Ramos (cell line): ENCODE results near the gene LRBA.
"Not testable (repeated sequence)": the region's sequence is repeated elsewhere in the genome, so short reads cannot be mapped to it uniquely, and the experiment has no call there.

ENCODE experiments used
- in situ Hi-C: fragments of 300-500 bp; cut with MboI; formaldehyde crosslinking; loops from one replicate; pipeline ENCODE4 v1.14.3; 2022; ENCODE audit warnings: low sequenced_read_pairs; ENCODE audit not compliant: unreplicated experiment

Gene LRBA

DNA sequence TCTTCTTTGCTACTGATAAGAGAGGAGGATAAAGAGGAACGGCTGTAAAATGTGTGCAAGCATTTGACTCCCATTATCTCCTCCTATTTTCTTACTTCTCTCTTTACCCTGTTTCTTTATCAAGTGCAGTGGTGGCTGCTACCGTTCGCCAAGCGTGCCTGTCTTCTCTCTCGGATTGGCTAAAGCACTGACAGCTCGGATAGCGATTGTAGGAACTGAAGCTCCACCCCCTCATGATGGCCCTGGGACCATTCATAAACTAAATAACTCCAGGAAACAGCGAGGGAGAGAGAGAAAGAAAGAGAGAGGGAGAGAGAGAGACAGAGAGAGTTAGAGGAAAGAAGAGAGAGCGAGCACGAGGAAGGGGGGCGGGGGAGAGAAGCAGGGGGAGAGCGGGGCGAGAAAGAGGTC is 433.4 kb downstream of the LRBA start:
- in situ Hi-C loops: no loop called here

DNA sequence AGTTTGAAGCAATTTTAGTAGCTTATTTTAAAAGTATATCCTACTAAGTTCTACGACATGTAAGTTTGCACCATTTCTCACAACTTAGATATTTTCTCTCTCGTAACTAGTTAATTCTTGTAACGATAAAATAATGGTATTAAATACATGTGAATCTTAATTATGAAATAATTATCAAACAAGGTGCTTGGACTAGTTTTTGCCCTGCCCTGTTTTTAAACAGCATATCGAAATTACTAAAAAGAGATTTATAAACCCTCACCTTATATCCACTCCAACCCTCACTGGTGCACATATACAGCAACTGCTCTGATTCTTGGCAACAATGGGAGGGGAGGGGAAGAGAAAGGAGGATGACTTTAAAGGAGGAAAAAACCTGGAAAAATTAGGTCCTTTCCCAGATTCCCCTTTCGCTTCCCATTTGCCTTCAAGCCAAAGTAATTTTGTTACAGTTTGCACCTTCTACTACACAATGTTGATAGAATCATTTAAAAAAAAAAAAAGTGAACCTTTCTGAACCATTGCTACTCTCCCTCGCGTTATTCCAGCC is 434.0 kb downstream of the LRBA start:
- in situ Hi-C loops: no loop called here

DNA sequence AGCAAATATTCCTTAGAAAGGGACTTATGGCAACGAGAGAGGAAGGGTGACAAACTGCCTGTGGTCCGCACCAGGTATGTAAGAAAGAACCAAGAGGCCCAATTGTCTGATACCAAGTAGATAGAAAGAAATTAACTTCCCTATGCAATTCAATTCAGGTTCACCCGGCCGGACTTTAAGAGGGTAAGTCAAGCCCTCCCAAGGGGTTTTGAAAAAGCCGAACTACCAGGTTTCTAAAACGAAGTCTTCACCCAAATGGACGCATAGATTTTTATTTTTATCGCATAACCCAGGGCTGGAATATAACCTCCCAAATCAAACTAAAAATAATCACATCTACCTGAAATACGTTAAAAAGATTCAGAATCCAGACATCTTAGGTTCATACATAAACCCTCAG is 434.8 kb downstream of the LRBA start:
- in situ Hi-C loops: no loop called here

DNA sequence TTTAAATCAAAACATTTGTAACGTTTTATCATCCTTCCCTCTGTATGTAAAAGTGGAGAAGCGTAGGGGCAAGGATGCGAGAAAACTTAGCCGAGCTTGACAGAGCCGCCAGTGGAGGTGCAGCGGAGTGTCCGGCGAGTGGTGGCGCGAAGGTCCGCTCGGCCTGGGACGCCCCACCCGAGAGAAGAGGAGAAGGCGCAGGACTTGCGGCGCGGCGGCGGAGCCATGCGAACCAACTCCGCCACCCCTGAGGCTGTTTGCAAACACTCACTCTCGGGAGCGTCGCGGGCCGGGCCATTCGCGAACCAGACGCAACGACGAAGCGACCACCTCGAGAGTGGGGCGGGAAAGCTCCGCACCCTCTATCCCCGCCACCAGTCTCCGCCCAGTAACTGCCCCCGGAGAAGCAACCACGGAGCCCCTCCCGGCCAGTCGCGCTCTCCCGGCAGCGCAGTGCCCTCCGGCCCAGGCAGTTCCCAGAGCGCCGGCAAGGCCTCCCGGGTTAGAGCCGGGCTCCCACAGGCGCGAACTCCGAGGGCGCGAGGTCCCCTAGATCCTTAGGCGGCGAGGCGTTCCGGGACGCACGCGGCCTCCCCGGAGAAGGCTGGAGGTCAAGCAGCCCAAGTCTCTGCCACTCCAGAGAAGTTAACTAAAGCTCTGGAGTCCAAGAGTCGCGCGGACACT is 435.4 kb downstream of the LRBA start:
- in situ Hi-C loops: no loop called here

DNA sequence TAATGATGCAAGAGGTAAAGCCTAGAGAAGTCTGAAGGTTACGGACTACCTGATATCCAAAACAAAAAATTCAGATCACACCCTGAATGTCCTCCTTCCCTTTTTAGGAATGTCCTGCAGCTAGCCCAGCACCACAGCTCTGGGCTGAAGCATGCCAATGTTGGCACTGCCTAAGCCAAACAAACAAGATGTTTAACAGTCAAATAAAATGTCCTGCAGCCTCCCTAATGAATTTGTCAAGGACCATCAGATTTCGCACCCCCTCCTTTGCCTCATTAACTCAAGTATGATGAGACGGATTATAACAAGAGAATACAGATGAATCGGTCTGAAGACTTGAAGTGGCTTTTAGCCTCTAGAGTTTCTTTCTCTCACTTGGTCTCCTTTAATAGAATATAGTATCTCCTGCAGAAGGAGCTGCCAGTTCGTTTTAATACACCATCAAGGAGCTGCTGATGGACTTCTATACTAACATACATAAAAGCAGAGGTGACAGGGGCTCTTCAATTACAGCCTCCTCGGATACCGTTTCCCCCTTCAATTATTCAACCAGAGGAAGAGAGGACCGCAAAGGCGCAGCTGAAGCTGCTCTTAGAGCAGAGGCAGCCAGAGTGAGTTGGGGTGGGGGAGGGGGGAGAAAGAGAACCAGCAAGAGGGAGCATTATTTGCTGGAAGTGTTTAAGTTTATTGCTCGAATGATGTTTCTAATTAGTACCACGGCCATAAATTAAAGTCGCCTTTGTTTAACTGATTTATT is 436.2 kb downstream of the LRBA start:
- in situ Hi-C loops: no loop called here

DNA sequence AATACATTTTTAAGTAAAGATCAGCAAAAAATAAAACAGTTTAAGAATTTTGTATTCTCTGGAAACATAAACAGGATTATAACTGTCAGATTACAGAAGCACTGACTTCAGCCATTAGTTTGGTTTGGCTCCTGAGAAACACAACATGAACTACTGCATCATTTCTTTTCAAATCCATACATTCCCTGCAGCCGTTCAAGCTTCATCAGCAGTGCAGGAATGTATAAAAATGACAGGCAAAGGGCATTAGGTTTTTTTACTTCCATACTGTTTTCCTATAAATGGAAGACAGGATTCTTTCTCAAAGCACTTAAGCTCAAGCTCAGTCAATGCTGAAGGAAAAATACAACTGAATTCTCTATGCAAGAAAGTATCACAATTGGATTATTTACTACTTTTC is 437.3 kb downstream of the LRBA start:
- in situ Hi-C loops: no loop called here

DNA sequence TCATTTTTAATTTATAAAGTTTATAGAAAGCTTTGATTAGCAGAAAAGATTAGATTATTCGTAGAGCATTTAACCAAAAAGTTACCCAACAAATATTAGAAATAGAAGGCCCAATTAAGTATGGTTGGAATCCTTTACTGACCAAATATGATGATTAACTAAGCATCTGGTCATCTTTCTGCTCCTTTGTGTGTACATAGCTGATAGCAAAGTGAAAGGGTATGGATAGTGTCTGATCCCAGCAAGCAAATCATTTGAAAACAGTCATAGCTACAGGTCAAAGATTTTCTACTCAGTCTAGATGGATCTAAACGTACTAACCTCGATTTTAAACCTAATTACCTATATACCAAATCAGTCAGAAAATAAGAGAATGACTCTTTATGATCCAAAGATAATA is 440.4 kb downstream of the LRBA start:
- in situ Hi-C loops: no loop called here

DNA sequence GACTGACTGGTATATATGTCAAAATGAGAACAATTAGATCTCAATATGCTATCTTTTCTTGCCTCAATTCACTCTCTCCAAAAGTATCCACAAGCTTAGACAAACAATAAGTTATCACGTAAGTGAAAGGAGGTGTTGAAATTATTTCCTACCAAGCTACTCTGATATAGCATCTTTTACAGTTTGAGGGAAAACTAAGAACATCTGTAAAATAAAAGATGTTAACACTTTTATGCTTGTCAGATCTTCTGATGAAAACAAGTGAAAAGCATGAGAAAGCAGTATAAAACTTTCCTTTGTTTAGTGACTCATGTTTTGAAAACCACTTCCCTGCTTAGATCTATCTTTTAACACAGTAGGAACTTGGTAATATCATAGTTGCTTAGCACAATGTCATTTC is 441.6 kb downstream of the LRBA start:
- in situ Hi-C loops: no loop called here

DNA sequence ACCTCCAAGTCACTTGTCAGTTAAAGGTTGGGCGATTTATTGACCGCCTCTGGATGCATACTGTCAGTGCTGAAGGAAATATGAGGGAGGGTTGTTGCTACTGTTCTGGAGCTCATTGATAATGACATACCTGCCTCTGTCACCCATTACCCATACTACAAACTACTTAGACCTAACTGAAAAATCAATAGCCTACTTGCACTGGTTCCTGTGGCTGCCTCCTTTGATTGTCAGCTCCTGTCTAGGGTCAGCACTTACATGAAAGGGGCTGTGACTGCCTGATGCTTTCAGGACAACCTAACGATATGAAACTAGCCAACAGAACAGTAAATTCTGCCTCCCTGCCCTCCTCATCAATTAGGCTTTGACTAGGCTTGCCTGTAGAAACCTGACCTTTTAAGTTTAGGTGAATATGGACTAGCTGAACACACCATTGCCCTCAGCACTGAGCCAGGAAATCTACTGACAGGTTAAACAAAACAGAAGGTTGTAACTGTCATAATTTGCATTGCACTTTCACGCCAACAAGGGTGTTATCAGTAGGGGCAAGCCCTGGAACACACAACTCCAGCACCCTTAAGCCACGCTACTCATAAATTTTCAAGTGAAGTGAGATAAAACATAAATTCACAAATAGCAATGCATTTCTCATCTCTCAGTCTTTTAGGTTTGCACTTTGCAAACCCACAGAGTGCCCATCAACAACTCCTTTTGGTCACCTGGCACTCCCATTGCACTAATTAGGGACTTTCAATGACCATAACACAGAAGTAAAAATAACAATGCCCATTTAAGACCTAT is 442.2 kb downstream of the LRBA start:
- in situ Hi-C loops: no loop called here

DNA sequence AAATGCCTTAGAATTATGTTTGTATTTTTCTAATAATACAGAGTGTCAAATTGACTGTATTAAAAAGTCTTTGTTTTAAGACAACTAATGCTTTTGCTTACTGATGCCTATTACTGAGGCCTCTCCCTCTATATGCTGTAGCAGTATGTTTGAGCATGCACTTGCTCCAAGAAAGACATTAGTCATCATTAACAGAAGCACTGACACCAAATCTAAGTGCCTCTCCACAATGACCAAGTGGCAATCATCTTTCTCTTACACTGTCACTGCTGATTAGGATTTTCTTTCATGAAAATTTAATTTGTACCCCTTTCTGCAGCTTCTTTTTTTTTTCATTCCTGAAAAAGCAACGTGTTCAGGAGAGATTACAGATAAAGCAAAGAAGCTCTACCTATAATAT is 444.2 kb downstream of the LRBA start:
- in situ Hi-C loops: no loop called here

DNA sequence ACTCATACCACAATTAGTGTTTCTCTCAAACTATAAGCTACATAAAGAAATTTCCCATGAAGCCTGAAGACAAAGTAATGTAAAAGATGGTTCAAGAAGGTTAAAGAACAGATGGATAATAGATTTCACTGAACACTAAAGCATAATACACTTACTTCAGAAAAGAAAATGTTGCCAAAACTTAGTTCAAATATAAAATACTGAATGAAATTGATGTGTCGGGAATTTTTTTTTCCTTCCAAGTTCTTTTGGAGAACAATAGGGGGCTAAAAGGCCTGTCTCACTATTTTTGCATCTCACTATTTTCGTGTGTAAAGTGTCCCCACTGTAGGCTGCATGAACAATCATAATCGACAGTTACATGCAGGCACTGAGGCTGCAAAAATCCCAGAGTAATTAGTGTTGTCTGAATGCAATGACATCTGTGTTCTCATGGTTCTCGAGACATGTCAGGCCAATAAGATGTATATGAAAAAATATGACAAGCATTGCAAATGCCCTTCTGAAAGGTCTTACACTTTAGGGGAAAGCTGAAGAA is 445.0 kb downstream of the LRBA start:
- in situ Hi-C loops: no loop called here

DNA sequence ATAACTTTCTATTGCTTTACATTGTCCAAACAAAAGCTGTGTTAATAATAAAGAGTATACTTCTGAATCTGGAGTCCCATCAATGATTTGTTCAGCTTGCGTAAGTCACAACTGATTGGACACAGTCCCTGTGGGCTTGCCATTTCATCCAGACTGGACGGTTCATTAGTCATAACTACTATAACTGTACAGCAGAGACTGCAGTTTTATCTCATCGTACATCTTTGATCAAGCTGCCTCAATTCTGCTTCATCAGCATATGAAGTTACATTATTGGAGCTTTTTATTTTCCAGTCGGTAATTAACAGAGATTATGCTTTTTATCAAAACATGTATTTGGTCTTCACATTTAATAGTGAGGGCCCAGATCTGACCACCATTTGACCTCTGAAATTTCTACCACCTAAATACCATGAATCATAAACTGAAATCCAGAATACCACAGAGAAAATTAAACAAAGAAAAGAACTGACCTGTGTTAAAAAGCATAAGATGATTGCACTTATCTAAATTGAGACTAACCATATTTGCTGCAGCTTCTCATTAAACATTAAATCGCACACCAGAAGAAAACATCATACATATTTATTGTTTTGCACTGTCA is 445.6 kb downstream of the LRBA start:
- in situ Hi-C loops: no loop called here

DNA sequence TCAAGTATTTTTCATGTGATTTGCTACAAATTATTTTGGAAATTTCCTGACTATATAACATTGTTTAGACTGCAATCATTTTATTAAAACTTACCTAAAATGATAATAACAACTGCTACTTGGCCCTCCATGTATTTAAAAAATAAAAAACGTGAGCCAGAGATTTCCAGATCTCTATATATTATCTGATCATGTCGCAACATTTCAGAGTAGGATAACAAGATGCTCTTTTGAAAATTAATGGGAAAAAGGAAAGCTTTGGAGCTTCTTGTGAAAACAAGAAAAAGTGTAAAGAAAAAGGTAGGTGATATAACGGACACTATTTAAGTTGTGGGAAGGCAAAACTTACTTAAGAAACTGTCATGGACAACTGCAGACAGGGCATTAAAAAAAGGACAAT is 448.0 kb downstream of the LRBA start:
- in situ Hi-C loops: no loop called here

DNA sequence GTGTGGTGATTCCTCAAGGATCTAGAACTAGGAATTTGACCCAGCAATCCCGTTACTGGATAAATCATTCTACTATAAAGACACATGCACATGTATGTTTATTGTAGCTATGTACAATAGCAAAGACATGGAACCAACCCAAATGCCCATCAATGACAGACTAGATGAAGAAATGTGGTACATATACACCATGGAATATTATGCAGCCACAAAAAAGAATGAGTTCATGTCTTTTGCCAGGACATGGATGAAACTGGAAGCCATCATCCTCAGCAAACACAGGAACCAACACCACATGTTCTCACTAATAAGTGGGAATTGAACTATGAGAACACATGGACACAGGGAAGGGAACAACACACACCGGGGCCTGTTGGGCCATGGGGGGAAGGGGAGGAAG is 450.1 kb downstream of the LRBA start:
- in situ Hi-C loops: not testable (repeated sequence)

DNA sequence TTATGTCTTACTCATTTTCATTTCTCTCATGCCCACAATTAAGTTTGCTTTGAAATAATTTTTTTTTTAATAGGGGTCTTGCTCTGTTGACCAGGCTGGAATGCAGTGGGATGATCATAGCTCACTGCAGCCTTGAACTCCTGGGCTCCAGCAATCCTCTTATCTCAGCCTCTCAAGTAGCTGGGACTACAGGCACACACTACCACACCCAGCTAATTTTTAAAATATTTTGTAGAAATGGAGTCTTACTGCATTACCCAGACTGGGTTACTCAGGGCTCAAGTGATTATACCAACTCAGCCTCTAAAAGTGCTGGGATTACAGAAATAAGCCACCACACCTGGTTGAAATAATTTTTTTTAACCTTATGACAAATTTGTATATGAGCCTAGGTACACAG is 452.3 kb downstream of the LRBA start:
- in situ Hi-C loops: no loop called here

DNA sequence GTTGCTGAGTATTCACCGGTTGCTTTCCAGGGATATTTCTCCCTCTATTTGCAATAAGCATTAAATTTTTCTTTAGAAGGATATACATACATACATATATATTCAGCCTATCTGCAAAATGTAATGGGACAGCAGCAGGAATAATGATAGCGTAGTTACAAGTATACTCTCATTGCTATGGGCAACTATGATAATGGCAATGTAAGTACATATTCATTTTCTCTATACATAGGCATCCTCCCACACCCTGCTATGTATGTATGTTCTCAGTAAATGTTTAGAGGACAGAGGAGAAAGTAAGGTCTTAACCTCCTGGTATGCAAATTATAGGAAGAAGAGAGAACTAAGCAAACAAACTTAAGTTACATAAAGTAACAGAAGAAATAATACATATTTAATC is 452.8 kb downstream of the LRBA start:
- in situ Hi-C loops: no loop called here

DNA sequence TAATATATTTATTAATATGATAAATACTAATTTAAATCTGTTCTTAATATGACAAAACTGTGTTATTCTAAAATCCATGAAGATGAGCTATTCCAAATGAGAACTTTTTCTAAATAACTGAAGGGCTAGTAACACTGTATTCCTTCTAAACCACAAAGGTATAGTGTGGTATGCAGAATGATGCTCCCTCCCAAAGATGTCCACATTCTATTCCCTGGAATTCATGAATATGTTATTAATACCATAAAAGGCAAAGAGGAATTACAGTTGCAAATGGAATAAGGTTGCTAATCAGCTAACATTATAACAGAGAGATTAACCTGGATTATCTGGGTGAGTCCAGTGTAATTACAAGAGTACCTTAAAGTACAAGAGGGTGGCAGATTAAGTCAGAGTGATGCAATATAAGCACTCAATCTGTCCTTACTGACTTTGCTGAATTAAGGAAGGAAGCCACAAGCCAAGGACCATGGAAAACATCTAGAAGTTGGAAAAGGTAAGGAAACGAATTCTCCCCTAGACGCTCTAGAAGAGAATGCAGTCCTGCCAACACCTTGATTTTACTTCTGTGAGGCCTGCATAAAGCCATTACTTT is 453.8 kb downstream of the LRBA start:
- in situ Hi-C loops: no loop called here

DNA sequence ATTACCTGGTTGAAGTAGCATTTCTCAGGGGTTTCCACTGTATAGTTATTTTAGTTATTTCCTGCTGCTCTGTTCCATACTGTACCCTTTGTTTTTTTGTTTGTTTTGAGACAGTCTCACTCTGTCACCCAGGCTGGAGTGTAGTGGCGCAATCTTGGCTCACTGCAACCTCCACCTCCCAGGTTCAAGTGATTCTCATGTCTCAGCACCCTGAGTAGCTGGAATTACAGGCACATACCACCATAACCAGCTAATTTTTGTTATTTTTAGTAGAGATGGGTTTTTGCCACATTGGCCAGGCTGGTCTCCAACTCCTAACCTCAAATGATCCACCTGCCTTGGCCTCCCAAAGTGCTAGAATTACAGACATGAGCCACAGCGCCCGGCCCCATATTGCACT is 457.3 kb downstream of the LRBA start:
- in situ Hi-C loops: not testable (repeated sequence)

DNA sequence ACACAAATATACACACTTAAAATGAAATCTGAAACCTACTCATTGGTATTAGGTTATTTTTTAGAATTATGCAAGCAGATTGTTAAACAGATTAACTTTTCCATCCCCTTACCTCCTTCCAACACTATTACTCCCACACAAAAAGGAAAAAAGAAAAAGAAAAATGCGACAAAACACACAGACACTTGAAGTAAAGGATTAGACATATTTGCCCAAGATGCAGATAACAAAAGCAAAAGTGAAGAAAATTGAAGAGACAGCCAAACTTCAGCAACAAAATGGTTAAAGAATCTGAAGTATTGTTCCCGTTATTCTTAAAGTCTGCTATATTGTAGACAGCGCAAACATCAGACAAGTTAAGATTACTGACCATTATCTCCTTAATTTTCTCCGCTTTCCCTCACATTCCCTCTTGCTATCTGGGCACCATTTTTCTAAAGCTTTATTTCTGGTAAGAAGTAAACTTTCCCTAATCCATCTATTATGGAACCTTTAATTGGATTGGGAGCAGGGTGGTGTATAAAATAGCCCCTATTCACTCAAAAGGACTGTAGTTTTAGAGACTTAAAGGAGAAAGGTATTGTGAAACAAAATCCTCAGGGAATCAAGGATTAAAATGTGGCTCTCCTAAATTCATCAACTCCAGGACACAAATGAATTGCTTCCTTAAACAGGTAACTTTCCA is 467.8 kb downstream of the LRBA start:
- in situ Hi-C loops: no loop called here
